AG20443 (cell line): ENCODE results near the gene DGCR2.
A peak's percentile ranks its signal among the peaks of the same experiment; 100 is the strongest.
"Not testable (repeated sequence)": the region's sequence is repeated elsewhere in the genome, so short reads cannot be mapped to it uniquely, and the experiment has no call there.

Experiments used
- DNase-seq: peaks from one replicate; pipeline ENCODE4 v3.0.0; 2012; ENCODE audit warnings: low spot score, mixed read lengths

The DGCR2 gene

GRCh38 chr22:19030226-19030888 is 91.9 kb downstream of the DGCR2 start:
- DNase-seq = not testable (repeated sequence)

- peak; percentile 11 for DNase-seq
Observed at GRCh38 chr22:19029113-19030103, 92.8 kb downstream of the DGCR2 start.

GRCh38 chr22:19028060-19028455 is 94.2 kb downstream of the DGCR2 start:
- not testable (repeated sequence) for DNase-seq

- DNase-seq = not testable (repeated sequence)
Observed at GRCh38 chr22:19027371-19028059, 94.7 kb downstream of the DGCR2 start.

- not testable (repeated sequence) for DNase-seq
Observed at GRCh38 chr22:19026080-19026479, 96.1 kb downstream of the DGCR2 start.

- DNase-seq = not testable (repeated sequence)
Observed at GRCh38 chr22:19024956-19025489, 97.2 kb downstream of the DGCR2 start.

GRCh38 chr22:19023931-19024330 is 98.3 kb downstream of the DGCR2 start:
- not testable (repeated sequence) for DNase-seq

GRCh38 chr22:19022755-19023154 is 99.5 kb downstream of the DGCR2 start:
- no peak for DNase-seq

GRCh38 chr22:19019679-19020032 is 102.6 kb downstream of the DGCR2 start:
- DNase-seq = no peak

GRCh38 chr22:19019029-19019678 is 103.1 kb downstream of the DGCR2 start:
- no peak for DNase-seq

GRCh38 chr22:19018256-19018655 is 104.0 kb downstream of the DGCR2 start:
- DNase-seq = no peak

- no peak for DNase-seq
Observed at GRCh38 chr22:19016081-19016766, 106.0 kb downstream of the DGCR2 start.

GRCh38 chr22:19014886-19015285 is 107.3 kb downstream of the DGCR2 start:
- no peak for DNase-seq

- not testable (repeated sequence) for DNase-seq
Observed at GRCh38 chr22:19013881-19014598, 108.2 kb downstream of the DGCR2 start.

GRCh38 chr22:19013411-19013810 is 108.8 kb downstream of the DGCR2 start:
- not testable (repeated sequence) for DNase-seq

- DNase-seq = no peak
Observed at GRCh38 chr22:19012308-19012986, 109.8 kb downstream of the DGCR2 start.

GRCh38 chr22:19011611-19012010 is 110.6 kb downstream of the DGCR2 start:
- not testable (repeated sequence) for DNase-seq

GRCh38 chr22:19011075-19011474 is 111.1 kb downstream of the DGCR2 start:
- DNase-seq = no peak

GRCh38 chr22:19005905-19006304 is 116.3 kb downstream of the DGCR2 start:
- no peak for DNase-seq

GRCh38 chr22:19004471-19004870 is 117.7 kb downstream of the DGCR2 start:
- DNase-seq = no peak
